HepG2 (cell line): ENCODE results near the gene OLFM1. TPM values are rescaled to one million over a fixed set of nuclear protein-coding genes. Genes with fewer than 3 reads are reported as not detected.

Source experiments
- ATAC-seq: fragments of 200-7000 bp; cut with Tn5 transposase; 3 replicates; pipeline ENCODE4 v1.9.1; 2020; ENCODE audit warnings: mild to moderate bottlenecking, moderate library complexity
- BruUV-seq: library from RNA; stranded (reverse); fragments of 400-500 nt; replicated peaks from 2 replicates; lab custom pipeline; 2021; lab: Mats Ljungman, UMichigan
- CTCF ChIA-PET: fragments of 300-600 bp; formaldehyde crosslinking; extraction: SDS; loops from one replicate; lab custom pipeline; 2021; ENCODE audit warnings: low total read pairs, inconsistent platforms, low intra/inter-chr PET ratio; lab: Yijun Ruan, JAX
- POLR2A ChIA-PET: fragments of 350-600 bp; sonication (Branson Sonifier 250); formaldehyde crosslinking; loops from one replicate; lab custom pipeline; 2020; ENCODE audit warnings: antibody characterized with exemption, inconsistent platforms; lab: Yijun Ruan, JAX
- DNase-seq: peaks from one replicate; pipeline ENCODE4 v3.0.0-alpha.2; 2015; ENCODE audit warnings: low spot score
- FAIRE-seq: peaks from 3 replicates; lab custom pipeline; 2011; peaks lifted over from hg19 to GRCh38; lab: Jason Lieb, UNC
- H2AFZ ChIP-seq: one replicate; pipeline ENCODE4 v1.6.1; 2011; ENCODE audit warnings: low read length, inconsistent platforms
- H3K27ac ChIP-seq: fragments of 300-600 bp; 3 replicates; pipeline ENCODE4 v1.8.0; 2011; ENCODE audit warnings: mixed run types, mild to moderate bottlenecking, mixed read lengths, low read length, inconsistent platforms; ENCODE audit not compliant: insufficient read depth; ENCODE audit errors: extremely low read length
- H3K27me3 ChIP-seq, 2 experiments: fragments of 200-600 bp in 1 of 2; 2 replicates in 1 of 2; 3 replicates in 1 of 2; pipeline versions ENCODE4 v1.6.0 to v1.8.0; 2011; ENCODE audit warnings: low read length in 2 of 2, mild to moderate bottlenecking in 2 of 2, moderate library complexity in 2 of 2, inconsistent platforms in 1 of 2; ENCODE audit not compliant: insufficient read depth in 2 of 2, control insufficient read depth in 1 of 2
- H3K36me3 ChIP-seq, 2 experiments: fragments of 200-600 bp in 1 of 2; replicated peaks in 1 of 2; 2 replicates in 1 of 2; 3 replicates in 1 of 2; pipeline versions ENCODE4 v1.5.1 to v1.8.0; 2011; ENCODE audit warnings: low read length in 2 of 2, inconsistent platforms in 1 of 2; ENCODE audit not compliant: insufficient read depth in 2 of 2, control insufficient read depth in 1 of 2
- H3K4me1 ChIP-seq: 2 replicates; pipeline ENCODE4 v1.5.1; 2012; ENCODE audit warnings: low read length, inconsistent platforms; ENCODE audit not compliant: insufficient read depth
- H3K4me2 ChIP-seq: 2 replicates; pipeline ENCODE4 v1.6.0; 2011; ENCODE audit warnings: low read depth, low read length, inconsistent platforms
- H3K4me3 ChIP-seq, 3 experiments: fragments of 200-600 bp in 1 of 3; sonication (generic), shearing (Covaris generic) in 1 of 3; replicated peaks in 1 of 3; 2 replicates each; pipeline ENCODE4 v1.5.1; 2011 to 2016; ENCODE audit warnings: low read length in 3 of 3, inconsistent platforms in 2 of 3, low read depth in 2 of 3, mild to moderate bottlenecking in 2 of 3, control low read depth in 1 of 3, mixed read lengths in 1 of 3; ENCODE audit not compliant: insufficient read depth in 1 of 3
- H3K79me2 ChIP-seq: one replicate; pipeline ENCODE4 v1.6.1; 2011; ENCODE audit warnings: low read length, inconsistent platforms; ENCODE audit not compliant: insufficient read depth
- H3K9ac ChIP-seq: 2 replicates; pipeline ENCODE4 v1.6.0; 2011; ENCODE audit warnings: mild to moderate bottlenecking, low read depth, low read length, inconsistent platforms; ENCODE audit not compliant: insufficient read depth
- H3K9me3 ChIP-seq: 2 replicates; pipeline ENCODE4 v1.5.1; 2012; ENCODE audit warnings: mild to moderate bottlenecking, low read length
- H4K20me1 ChIP-seq: 2 replicates; pipeline ENCODE4 v1.6.0; 2011; ENCODE audit warnings: inconsistent platforms, mild to moderate bottlenecking, low read length, moderate library complexity; ENCODE audit not compliant: insufficient read depth
- CREM ChIP-seq, 2 experiments: sonication (generic) in 1 of 2; formaldehyde crosslinking in 1 of 2; IDR thresholded peaks; 2 replicates each; pipeline versions ENCODE4 v1.4.0 to v1.6.1; 2016 to 2020; ENCODE audit warnings: antibody characterized with exemption in 1 of 2, mild to moderate bottlenecking in 1 of 2, missing genetic modification reagents in 1 of 2
- HNRNPLL ChIP-seq: fragments of 200-400 bp; formaldehyde crosslinking; IDR thresholded peaks from 2 replicates; pipeline ENCODE4 v1.6.1; 2017; ENCODE audit warnings: mild to moderate bottlenecking, low read depth, low read length; ENCODE audit not compliant: poor library complexity, severe bottlenecking
- HOXA3 ChIP-seq: sonication (generic); formaldehyde crosslinking; IDR thresholded peaks from 2 replicates; pipeline ENCODE4 v1.5.0; 2020; ENCODE audit warnings: missing genetic modification reagents
- KLF13 ChIP-seq: sonication (generic); formaldehyde crosslinking; IDR thresholded peaks from 2 replicates; pipeline ENCODE4 v1.4.0; 2020; ENCODE audit warnings: mild to moderate bottlenecking, missing genetic modification reagents
- KLF9 ChIP-seq: IDR thresholded peaks from 2 replicates; pipeline ENCODE4 v1.6.1; 2016; ENCODE audit warnings: low read depth
- MIER2 ChIP-seq: IDR thresholded peaks from 2 replicates; pipeline ENCODE4 v1.6.1; 2016; ENCODE audit warnings: missing biosample characterization, missing genetic modification reagents
- NAIF1 ChIP-seq: sonication (generic); formaldehyde crosslinking; IDR thresholded peaks from 2 replicates; pipeline ENCODE4 v1.5.0; 2020; ENCODE audit warnings: mild to moderate bottlenecking, missing genetic modification reagents, borderline replicate concordance
- ZNF326 ChIP-seq: sonication (generic); formaldehyde crosslinking; IDR thresholded peaks from 2 replicates; pipeline ENCODE4 v1.4.0; 2020; ENCODE audit warnings: missing genetic modification reagents, borderline replicate concordance
- ZNF615 ChIP-seq: sonication (generic); formaldehyde crosslinking; IDR thresholded peaks from 2 replicates; pipeline ENCODE4 v1.5.0; 2020; ENCODE audit warnings: mild to moderate bottlenecking, missing genetic modification reagents, borderline replicate concordance
- WGBS: methylation state at CpG from one replicate; pipeline ENCODE4 v1.1.6; 2017; ENCODE audit warnings: low lambda C conversion rate; 5-methylcytosine and 5-hydroxymethylcytosine counted together
- in situ Hi-C: cut with HindIII; loops from 2 replicates; pipeline ENCODE4 v1.10.0; 2017; ENCODE audit warnings: low pct_unique_long_range_greater_than_20kb; ENCODE audit not compliant: extremely low pct_ligation_motif_present
- intact Hi-C: fragments of 100-400 bp; cut with micrococcal nuclease; formaldehyde crosslinking; loops from one replicate; pipeline ENCODE4 v1.10.0; 2022; ENCODE audit not compliant: unreplicated experiment
- polyA plus RNA-seq, 8 experiments: library from polyadenylated mRNA; depleted of rRNA in 3 of 8; stranded (reverse) in 7 of 8; unstranded in 1 of 8; fragments of >200 nt; fragmentation: Illumina TruSeq in 4 of 8; extraction: Trizol in 4 of 8; gene quantifications; 2 replicates each; pipeline versions ENCODE4 v1.2.1 to v1.2.3, GENCODE V29; 2011 to 2016; ENCODE audit warnings: low read depth in 4 of 8, missing spikeins in 1 of 8, mixed read lengths in 1 of 8; ENCODE audit not compliant: insufficient read depth in 1 of 8
- total RNA-seq, 5 experiments: library from RNA; depleted of rRNA; stranded (reverse); fragments of >200 nt; fragmentation: Illumina TruSeq; extraction: Trizol; gene quantifications; 2 replicates each; pipeline ENCODE4 v1.2.3, GENCODE V29; 2016; ENCODE audit warnings: low read depth in 1 of 5
- TF ChIP-seq, protein P1 (sequence below): sonication (generic); formaldehyde crosslinking; IDR thresholded peaks from 2 replicates; pipeline ENCODE4 v1.4.0; 2020; ENCODE audit warnings: mild to moderate bottlenecking, low read depth, missing genetic modification reagents
- TF ChIP-seq, protein P2 (sequence below): sonication (generic); formaldehyde crosslinking; IDR thresholded peaks from 2 replicates; pipeline ENCODE4 v1.5.1; 2020; ENCODE audit warnings: missing genetic modification reagents, mild to moderate bottlenecking, borderline replicate concordance
- TF ChIP-seq, protein P3 (sequence below): sonication (generic); formaldehyde crosslinking; IDR thresholded peaks from 2 replicates; pipeline ENCODE4 v1.8.1; 2023; ENCODE audit warnings: mild to moderate bottlenecking, missing genetic modification reagents

Gene OLFM1
- total and polyA plus RNA-seq, 2 of the 13 experiments (the other 11 are each of a cell fraction or from before 2014, with no cell fraction given), result not detected

DNA sequence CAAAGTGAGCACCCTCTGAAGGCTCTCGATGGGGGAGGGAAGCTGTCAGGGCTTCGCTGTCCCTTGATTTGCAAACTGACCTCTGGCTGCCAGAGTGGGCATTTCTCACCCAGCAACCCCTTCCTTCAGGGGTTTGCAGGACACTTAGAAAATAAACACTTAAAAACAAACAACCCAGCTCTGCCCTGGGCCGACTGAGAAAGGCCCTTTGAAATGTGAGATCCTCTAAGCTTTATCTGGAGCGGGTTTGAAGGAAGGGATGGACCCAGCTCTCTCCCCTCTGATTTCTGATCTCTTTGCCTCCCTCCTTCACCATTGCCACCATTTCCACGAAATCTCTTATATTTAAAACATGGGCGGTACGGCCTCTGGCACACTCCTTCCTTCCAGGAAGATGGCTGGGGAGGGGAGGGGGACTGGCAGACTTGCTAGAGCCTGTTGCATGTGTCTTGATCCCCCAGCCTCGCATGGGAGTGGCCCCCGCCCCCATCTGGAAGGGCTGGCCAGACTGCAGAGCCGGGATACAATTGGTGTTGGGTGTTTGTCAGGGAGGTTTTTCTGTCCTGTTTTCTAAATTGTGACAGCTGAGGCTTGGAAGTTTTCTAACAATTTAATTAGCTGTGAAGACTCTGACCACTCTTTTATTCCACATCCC lies 20.2 kb downstream of the OLFM1 start:
- no peak for FAIRE-seq

More for the DNA sequence above, 20.2 kb downstream of the OLFM1 start:
- TF ChIP-seq, protein P1, sequence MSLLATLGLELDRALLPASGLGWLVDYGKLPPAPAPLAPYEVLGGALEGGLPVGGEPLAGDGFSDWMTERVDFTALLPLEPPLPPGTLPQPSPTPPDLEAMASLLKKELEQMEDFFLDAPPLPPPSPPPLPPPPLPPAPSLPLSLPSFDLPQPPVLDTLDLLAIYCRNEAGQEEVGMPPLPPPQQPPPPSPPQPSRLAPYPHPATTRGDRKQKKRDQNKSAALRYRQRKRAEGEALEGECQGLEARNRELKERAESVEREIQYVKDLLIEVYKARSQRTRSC (CRISPR knock-in tag), result no peak
- no peak for TF ChIP-seq HNRNPLL
- no peak for TF ChIP-seq KLF9 (CRISPR knock-in tag)
- no peak for TF ChIP-seq ZNF615 (CRISPR knock-in tag)
- TF ChIP-seq HOXA3 (CRISPR knock-in tag), result no peak
- TF ChIP-seq ZNF326 (CRISPR knock-in tag), result no peak
- TF ChIP-seq, protein P2, sequence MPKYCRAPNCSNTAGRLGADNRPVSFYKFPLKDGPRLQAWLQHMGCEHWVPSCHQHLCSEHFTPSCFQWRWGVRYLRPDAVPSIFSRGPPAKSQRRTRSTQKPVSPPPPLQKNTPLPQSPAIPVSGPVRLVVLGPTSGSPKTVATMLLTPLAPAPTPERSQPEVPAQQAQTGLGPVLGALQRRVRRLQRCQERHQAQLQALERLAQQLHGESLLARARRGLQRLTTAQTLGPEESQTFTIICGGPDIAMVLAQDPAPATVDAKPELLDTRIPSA (CRISPR knock-in tag), result no peak
- no peak for TF ChIP-seq CREM (IDR thresholded peaks at IDR 0.05)
- no peak for TF ChIP-seq CREM (CRISPR knock-in tag; IDR thresholded peaks at IDR 0.05)
- TF ChIP-seq NAIF1 (CRISPR knock-in tag), result no peak
- no peak for TF ChIP-seq KLF13 (CRISPR knock-in tag)
- no peak for TF ChIP-seq MIER2 (CRISPR knock-in tag)
- TF ChIP-seq, protein P3, sequence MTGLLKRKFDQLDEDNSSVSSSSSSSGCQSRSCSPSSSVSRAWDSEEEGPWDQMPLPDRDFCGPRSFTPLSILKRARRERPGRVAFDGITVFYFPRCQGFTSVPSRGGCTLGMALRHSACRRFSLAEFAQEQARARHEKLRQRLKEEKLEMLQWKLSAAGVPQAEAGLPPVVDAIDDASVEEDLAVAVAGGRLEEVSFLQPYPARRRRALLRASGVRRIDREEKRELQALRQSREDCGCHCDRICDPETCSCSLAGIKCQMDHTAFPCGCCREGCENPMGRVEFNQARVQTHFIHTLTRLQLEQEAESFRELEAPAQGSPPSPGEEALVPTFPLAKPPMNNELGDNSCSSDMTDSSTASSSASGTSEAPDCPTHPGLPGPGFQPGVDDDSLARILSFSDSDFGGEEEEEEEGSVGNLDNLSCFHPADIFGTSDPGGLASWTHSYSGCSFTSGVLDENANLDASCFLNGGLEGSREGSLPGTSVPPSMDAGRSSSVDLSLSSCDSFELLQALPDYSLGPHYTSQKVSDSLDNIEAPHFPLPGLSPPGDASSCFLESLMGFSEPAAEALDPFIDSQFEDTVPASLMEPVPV, result no peak
- Histone ChIP-seq H3K9ac (no peak overlapping the region), H3K27me3 (peaks cover 25 to 91% of the 10 kb centered on the region in 2 experiments), H3K27ac (no peak overlapping the region), H3K9me3 (no peaks in the 10 kb centered on the region), H3K36me3 (no peaks in the 10 kb centered on the region), H4K20me1 (peaks cover 2% of the 10 kb centered on the region; the same call in 1 of the 2 replicates), H3K4me2 (no peak overlapping the region), H3K79me2 (no peaks in the 10 kb centered on the region), H3K4me3 (no peak overlapping the region), H3K4me1 (no peaks in the 10 kb centered on the region), H2AFZ (no peak overlapping the region)
- ATAC-seq (no peak), DNase-seq (no peak)
- intact Hi-C loops, result no loop called here
- CTCF ChIA-PET, result no interaction called here
- 9% methylated on average over 9 of the region's 10 CpGs for WGBS
- in situ Hi-C loops, result no loop called here
- no TSS peak for BruUV-seq
- POLR2A ChIA-PET, result no interaction called here
